Inferior parietal cortex (tissue), 1 donor: ENCODE results near the gene TELO2.
"Not testable (repeated sequence)": the region's sequence is repeated elsewhere in the genome, so short reads cannot be mapped to it uniquely, and the experiment has no call there.

Source experiments
- DNase-seq: peaks from one replicate; pipeline ENCODE4 v3.0.0-alpha.2; 2016; ENCODE audit errors: extremely low spot score

Gene TELO2

GRCh38 chr16:1475552-1476114 lies 17.5 kb upstream of the TELO2 start:
- no peak for DNase-seq

GRCh38 chr16:1477033-1477432 lies 16.1 kb upstream of the TELO2 start:
- no peak for DNase-seq

GRCh38 chr16:1478937-1479336 lies 14.2 kb upstream of the TELO2 start:
- DNase-seq: not testable (repeated sequence)

DNA sequence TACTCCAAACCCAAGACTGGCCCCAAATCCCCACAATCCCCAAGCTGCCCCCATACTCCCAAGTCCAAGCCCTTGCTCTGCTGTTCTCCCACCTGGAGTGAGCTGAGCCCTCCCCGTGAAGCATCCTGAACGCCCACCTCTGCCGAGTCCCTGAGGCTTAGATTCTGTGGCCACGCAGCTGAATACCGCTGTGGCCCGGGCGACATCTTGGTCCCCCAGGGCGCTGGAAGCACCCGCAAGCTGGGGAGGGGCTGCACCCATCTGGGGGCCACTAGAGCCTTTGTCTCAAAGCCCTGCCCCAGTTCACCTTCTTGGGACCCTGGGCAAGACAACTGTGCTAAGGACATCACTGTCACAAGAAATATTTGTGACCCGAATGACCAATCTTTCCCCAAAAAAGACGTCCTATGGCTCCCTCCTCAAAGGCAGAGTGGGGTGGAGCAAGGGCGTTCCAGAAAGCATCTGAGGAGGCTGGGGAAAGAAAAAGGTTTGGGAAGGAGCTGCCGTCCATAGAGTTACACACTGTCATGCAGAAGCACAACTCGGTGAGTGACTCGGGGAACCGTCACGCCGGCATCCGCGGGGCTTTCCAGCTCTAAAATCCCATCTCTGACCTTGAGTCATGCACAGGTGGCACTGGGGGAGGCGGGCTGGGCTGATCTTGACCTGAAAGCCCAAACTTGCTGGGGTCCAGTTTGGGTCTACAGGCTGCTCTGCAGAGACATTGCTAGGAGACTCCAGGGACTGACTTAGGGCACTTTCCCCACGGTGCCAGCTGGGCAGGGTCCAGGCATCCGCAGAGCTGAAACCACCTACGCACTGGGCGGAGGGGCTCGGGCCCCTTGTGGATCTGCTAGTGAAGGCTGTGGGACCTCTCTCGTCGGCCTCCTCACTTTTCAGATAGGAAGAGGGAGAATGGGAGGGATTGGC lies 11.0 kb upstream of the TELO2 start:
- DNase-seq: no peak

DNA sequence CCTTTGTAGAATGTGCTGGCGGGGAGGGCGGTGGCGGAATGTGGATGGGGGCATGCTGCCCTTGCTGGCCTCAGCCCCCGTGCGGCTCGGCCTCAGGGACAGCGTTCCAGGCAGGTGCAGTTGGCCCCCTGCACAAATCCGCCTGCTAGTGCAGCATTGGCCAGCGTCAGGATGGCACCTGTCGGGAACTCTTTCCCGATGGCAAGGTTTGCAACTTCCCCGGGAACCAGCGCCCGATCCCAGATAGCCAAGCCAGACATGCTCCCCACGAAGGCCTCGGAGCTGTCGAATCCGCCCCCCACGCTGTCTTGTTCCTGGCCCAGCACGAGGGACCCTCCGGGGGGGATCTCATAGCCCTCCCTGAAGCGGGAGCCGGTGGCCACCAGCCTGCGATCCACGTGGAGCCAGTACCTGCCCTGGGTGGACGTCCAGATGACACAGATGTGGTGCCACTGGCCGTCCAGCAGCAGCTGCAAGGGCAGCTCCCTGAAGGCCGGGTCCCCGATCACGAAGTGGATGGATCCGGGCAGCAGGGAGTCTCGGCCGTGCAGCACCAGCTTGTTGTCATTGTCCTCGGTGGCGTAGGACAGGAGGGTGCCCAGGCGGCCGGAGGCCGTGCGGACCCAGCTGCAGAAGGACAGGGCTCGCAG lies 7.2 kb upstream of the TELO2 start:
- DNase-seq: no peak

- no peak for DNase-seq
Observed at GRCh38 chr16:1486551-1487390, 6.4 kb upstream of the TELO2 start.

DNA sequence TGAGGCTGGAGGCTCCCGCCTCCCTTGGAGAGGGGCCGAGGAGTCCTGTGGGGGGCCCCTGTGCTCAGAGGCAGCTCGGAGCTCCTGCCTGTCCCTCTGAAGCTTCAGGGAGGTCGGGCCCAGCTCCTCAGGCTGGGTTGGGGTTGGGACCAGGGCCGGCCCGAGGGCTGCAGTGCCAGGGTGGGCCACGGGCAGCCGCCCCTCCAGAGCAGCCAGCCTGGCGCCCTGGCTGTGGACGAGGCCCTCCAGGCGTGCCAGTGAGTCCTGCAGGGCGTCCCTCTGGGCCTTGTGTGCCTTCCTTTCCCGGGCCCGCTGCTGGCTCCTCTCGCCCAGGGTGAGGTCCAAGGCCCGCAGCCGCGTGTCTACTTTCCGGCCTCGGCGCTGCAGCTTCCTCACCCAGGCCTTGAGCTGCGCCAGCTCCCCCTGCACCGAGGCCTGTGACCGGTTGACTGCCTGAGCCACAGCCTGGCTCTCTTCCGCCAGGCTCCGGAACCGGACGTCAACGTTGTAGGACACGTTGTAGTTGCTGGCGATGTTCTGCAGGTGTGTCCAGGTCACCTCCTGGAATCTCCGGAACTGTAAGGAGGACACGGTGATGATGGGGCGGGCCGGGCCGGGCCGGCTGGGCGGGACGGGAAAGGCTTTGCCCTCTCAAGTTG lies 5.6 kb upstream of the TELO2 start:
- no peak for DNase-seq

GRCh38 chr16:1488054-1488601 lies 5.0 kb upstream of the TELO2 start:
- no peak for DNase-seq

GRCh38 chr16:1488619-1489018 lies 4.5 kb upstream of the TELO2 start, which contains the start of gene PTX4:
TSS of gene PTX4 (minus strand) at chr16:1488944. CDS start at chr16:1488909, 35 bp downstream.
- no peak for DNase-seq

GRCh38 chr16:1489077-1489476 lies 4.1 kb upstream of the TELO2 start:
- DNase-seq: no peak

- no peak for DNase-seq
Observed at GRCh38 chr16:1491327-1491726, 1.8 kb upstream of the TELO2 start.

GRCh38 chr16:1492082-1492922 lies 858 bp upstream of the TELO2 start:
- DNase-seq: no peak

- DNase-seq: no peak
Observed at GRCh38 chr16:1493746-1494094, 560 bp downstream of the TELO2 start.

DNA sequence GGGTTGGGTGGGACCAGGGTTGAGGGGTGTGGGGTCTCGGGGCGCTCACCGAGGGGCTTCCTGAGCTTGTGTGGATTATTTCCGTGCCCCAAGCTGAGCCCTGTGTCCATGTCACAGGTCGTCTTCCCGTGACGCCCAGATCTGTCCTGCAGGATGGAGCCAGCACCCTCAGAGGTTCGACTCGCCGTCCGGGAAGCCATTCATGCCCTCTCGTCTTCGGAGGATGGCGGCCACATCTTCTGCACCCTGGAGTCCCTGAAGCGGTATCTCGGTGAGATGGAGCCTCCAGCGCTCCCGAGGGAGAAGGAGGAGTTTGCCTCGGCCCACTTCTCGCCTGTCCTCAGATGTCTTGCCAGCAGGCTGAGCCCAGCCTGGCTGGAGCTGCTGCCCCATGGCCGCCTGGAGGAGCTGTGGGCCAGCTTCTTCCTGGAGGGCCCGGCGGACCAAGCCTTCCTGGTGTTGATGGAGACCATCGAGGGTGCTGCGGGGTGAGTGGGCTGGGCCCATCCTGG lies 1.0 kb downstream of the TELO2 start:
- DNase-seq: no peak

DNA sequence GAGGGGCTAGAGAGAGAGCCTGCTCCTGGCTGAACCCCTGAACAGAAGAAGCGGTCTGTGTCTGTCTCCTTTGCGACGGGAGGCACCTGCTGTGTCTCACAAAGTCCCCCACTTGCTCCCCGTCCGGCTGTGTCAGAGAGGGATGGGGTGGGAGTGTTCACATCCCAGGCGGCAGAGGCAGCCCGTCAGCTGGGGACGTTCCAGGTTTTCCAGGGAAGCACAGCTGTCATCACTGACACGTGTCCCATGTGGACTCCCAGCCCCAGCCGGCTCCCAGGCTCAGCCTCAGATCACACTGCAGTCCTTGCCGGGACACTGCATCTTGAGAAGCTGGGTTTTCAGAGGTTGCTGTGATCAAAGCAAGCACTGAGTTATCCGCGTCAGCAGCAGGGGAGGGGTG lies 1.6 kb downstream of the TELO2 start:
- DNase-seq: no peak

DNA sequence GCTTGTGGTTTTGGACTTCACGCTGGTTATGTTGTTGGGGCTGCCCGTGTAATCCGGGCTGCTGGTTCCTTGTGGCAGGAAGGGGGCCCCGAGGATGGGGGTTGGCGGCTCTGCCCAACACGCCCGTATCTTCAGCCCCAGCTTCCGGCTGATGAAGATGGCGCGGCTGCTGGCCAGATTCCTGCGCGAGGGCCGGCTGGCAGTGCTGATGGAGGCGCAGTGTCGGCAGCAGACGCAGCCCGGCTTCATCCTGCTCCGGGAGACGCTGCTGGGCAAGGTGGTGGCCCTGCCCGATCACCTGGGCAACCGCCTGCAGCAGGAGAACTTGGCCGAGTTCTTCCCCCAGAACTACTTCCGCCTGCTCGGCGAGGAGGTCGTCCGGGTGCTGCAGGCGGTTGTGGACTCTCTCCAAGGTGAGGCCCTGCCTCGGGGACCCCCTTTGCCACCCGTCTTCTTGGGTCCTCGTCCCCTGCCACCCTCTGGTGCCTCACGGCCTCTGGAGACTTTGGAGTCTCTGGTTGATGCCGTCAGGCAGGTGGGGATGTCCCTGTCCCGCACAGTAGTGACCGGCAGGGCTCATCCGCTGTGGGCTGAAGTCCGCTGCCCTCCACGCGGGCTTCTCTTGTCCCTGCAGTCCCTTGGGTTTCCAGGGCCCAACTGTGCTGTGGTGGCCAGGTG lies 2.2 kb downstream of the TELO2 start:
- DNase-seq: no peak

DNA sequence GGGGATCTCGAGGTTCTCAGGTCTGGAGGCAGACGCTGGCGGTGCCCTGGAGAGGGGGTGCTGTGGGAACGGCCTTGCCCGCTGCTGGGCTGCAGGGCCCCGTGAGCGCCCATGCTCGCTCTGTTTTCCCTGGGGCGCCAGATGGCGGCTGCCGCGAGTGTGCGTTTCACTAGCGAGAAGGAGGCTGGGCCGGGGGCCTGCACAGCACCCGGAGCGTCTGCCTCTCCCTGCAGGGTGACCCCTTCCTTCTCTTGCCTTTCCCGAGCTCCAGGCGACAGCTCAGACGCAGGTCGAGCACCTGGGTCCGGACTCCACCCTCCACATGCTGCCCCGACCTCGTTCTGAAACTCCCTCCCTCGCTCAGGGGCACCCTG lies 2.7 kb downstream of the TELO2 start:
- DNase-seq: no peak

DNA sequence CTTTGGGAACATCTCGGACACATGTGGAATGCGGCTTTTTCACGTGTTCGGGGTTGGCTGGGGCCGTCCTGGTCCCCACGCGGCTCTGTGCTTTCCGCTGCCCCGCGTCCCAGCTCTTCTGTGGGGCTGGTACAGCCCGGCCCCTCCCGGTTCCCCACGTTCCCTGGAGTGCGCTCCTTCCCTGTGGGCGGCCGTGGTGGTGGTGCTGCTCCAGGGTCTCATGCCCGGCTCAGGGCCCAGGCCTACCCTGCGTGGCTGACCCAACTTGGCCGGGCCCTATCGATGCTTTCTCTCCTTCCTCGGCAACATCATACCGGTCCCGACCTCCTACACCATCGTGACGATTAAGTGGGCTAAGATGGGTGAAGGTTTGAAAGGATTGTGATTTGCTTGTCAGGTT lies 3.3 kb downstream of the TELO2 start:
- no peak for DNase-seq

DNA sequence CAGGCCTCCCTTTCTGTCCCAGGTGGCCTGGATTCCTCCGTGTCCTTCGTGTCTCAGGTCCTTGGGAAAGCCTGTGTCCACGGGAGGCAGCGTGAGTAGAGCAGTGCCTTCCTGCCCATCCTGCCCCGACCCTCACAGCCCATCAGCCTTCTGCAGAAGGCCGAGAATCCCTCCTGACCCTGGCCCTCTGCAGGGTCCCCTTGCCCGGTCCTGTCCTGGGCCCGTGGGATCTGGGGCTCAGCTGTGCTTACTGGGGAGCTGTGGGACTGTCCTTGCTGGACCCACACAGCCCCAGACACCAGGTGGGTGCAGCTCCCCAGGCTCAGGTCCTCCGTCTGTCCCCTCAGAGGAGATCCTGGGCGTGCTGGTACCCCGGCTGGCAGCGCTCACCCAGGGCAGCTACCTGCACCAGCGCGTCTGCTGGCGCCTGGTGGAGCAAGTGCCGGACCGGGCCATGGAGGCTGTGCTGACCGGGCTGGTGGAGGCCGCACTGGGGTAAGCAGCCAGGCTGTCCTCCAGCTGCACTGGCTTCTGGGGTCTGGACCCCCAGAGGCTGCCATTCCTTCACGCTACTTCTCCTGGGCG lies 3.9 kb downstream of the TELO2 start:
- DNase-seq: no peak
